ENCODE results near the gene DDIT4L.

DNA sequence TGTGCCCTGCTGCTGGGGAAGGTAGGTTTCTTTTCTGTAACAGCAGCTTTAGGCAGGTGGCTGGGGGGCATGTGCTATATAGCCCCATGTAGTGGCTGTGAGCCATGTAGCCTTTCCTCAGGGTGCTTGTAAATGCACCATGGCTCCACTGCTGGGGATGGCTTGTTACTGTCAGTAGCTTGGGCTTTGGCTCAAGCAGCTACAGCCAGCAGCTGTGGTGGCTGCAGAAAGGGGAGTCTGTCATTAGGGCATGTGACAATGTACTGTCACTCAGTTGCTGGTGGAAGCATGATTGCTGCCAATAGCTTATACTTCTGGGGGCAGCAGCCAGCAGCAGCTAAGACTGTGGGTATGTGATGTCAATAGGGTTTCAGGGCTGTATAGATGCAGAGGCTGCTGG is 33.9 kb upstream of the DDIT4L start:
- TF ChIP-seq POLR2A (IDR thresholded peaks at IDR 0.05; ENCODE audit: low read depth, low read length): no peak
- TF ChIP-seq, protein P1, sequence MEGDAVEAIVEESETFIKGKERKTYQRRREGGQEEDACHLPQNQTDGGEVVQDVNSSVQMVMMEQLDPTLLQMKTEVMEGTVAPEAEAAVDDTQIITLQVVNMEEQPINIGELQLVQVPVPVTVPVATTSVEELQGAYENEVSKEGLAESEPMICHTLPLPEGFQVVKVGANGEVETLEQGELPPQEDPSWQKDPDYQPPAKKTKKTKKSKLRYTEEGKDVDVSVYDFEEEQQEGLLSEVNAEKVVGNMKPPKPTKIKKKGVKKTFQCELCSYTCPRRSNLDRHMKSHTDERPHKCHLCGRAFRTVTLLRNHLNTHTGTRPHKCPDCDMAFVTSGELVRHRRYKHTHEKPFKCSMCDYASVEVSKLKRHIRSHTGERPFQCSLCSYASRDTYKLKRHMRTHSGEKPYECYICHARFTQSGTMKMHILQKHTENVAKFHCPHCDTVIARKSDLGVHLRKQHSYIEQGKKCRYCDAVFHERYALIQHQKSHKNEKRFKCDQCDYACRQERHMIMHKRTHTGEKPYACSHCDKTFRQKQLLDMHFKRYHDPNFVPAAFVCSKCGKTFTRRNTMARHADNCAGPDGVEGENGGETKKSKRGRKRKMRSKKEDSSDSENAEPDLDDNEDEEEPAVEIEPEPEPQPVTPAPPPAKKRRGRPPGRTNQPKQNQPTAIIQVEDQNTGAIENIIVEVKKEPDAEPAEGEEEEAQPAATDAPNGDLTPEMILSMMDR (conservative IDR thresholded peaks at IDR 0.05; ENCODE audit: low read depth, low read length): no peak
- no peak for TF ChIP-seq SMC3 (IDR thresholded peaks at IDR 0.05; ENCODE audit: low read depth, low read length)
- no peak for TF ChIP-seq MXI1 (IDR thresholded peaks at IDR 0.05; ENCODE audit: borderline replicate concordance, low read depth, low read length)
- no peak for TF ChIP-seq RFX5 (IDR thresholded peaks at IDR 0.05; ENCODE audit: low read depth, low read length)
- TF ChIP-seq MAFK (IDR thresholded peaks at IDR 0.05; ENCODE audit: low read depth, low read length): no peak
- TF ChIP-seq CEBPB (IDR thresholded peaks at IDR 0.05; ENCODE audit: low read depth, low read length): no peak
- TF ChIP-seq, protein P2, sequence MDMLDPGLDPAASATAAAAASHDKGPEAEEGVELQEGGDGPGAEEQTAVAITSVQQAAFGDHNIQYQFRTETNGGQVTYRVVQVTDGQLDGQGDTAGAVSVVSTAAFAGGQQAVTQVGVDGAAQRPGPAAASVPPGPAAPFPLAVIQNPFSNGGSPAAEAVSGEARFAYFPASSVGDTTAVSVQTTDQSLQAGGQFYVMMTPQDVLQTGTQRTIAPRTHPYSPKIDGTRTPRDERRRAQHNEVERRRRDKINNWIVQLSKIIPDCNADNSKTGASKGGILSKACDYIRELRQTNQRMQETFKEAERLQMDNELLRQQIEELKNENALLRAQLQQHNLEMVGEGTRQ (IDR thresholded peaks at IDR 0.05; ENCODE audit: low read depth, low read length): no peak
- no peak for TF ChIP-seq CHD1 (IDR thresholded peaks at IDR 0.05; ENCODE audit: low read depth, low read length)
- no peak for TF ChIP-seq FOS (IDR thresholded peaks at IDR 0.05; ENCODE audit: low read depth, low read length)
- TF ChIP-seq MAZ (IDR thresholded peaks at IDR 0.05; ENCODE audit: borderline replicate concordance, low read depth, low read length): no peak
- no peak for TF ChIP-seq RAD21 (IDR thresholded peaks at IDR 0.05; ENCODE audit: low read length)
- no peak for TF ChIP-seq ELK1 (IDR thresholded peaks at IDR 0.05; ENCODE audit: borderline replicate concordance, low read depth, low read length)
